COLO829 (cell line): ENCODE results near the gene HRH4.

Experiments used
- DNase-seq: peaks from one replicate; pipeline ENCODE4 v3.0.0; 2012; ENCODE audit warnings: low spot score

Gene HRH4

DNA sequence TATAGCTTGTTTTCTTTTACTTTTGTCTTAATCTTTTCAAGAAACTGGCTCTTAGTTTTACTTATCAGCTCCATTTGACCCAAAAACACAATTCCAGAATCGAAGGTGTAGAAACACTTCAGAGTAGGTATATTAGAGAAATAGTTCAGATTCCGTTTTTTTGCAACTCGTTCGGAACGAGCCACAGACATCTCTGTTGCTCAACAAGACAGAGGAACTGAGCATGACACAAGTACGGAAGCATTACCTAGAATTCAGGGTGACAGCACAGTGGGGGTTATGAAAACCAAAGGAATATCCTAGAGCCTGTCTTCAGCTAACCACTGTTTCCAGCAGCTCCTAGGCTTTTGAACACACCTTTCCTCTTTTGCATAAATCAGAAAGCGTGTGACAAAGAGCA, 5.0 kb downstream of the HRH4 start:
- no peak for DNase-seq

DNA sequence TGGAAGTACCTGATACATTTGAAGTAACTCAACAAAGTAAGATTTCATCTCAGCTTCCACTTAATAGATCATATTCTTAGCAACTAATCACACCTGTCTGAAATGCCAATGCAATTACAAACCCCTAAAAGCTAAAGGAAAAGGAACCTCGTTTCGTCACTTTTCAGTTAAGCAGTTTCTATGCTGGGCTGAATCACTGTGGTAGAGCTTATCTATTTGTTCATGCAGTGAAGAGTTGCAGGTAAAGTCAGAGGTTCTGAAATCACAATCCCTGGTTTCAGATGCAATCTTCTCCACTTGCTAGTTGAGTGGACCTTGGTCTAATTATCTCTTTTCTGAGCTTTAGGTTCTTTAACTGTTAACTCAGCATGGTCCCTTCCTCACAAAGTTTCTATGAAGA, 6.3 kb downstream of the HRH4 start:
- no peak for DNase-seq

DNA sequence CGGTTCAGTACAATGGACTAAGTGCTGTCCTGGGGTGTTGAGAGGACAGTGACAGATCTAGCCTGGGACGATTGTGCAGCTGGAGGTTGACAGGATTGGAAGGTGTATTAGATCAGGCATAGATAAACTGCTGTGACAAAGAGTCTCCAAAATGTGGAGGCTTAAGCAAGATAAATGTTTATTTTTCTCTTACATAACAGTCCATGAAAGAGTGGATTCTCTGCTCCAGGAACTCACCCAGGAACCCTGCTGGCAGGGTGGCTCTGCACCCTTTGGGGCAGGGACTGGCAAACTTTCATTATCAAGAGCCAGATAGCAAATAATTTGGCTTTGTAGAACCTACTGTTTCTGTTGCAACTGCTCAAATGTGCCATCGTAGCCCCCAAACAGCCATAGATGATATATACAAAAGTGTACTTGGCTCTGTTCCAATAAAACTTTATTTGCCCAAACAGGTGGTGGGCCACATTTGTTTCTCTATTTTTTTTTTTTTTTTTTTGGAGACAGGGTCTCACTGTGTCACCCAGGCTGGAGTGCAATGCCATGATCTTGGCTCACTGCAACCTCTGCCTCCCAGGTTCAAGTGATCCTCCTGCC, 9.7 kb downstream of the HRH4 start:
- no peak for DNase-seq

DNA sequence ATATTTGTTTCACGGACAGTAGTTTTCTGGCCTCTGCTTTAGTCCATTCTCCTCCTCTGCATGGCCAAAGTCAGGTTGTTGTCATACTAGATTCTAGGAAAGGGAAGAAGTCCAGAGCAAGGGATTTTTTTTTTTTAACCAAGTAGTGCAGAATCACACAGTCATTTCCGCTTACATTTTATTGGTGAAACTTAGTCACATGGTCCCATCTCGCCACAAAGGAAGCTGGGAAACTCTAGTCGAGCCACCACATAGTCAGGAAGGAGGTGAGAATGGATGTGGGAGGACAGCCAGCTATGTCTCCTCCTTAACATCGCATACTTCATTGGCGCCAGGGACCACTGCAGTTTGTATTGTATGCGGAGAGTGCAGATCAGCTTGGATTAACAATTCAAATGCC, 10.4 kb downstream of the HRH4 start:
- DNase-seq: no peak

DNA sequence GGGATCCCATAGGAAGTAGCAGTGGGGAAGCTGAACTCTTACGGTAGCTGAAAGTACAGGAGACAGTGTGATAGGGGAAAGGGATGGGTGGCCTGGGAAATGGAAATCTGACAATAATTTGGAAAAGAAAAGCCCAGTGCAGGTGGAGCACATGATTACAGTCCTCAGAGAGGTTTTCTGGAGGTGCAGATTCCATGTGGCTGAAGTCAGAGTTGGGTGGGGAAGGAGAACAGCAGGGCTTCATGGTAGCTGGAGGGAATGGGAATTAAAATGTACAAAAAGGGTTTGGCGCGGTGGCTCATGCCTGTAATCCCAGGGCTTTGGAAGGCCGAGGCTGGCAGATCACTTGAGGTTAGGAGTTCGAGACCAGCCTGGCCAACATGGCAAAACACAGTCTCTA, 12.2 kb downstream of the HRH4 start:
- DNase-seq: no peak

GRCh38 chr18:24474406-24474805, 14.0 kb downstream of the HRH4 start:
- no peak for DNase-seq

GRCh38 chr18:24475926-24476589, 15.6 kb downstream of the HRH4 start:
- DNase-seq: no peak

GRCh38 chr18:24479371-24479770, 18.9 kb downstream of the HRH4 start:
- no peak for DNase-seq

- DNase-seq: no peak
These were observed 22.4 kb downstream of the HRH4 start for GRCh38 chr18:24482821-24483220.

GRCh38 chr18:24485681-24486080, 25.2 kb downstream of the HRH4 start:
- no peak for DNase-seq

DNA sequence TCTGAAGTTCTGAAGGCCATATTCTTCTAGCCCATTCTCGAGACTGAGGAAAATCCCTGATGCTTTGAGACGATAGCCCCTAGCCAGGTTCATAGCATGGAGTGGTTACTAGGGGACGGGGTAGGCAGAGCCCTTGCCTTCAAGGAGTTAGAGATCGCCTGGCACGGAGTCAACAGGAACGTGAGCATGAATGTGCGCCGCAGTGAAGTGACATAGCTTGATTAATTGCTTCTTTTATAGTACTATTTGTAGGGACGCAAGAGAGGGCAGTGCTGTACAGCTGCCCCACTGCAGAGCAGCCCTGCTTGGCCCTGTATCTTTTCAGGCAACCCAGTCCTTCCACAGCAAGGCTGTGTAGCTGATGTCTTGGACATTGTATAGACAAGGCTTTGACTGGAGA, 26.2 kb downstream of the HRH4 start:
- no peak for DNase-seq

DNA sequence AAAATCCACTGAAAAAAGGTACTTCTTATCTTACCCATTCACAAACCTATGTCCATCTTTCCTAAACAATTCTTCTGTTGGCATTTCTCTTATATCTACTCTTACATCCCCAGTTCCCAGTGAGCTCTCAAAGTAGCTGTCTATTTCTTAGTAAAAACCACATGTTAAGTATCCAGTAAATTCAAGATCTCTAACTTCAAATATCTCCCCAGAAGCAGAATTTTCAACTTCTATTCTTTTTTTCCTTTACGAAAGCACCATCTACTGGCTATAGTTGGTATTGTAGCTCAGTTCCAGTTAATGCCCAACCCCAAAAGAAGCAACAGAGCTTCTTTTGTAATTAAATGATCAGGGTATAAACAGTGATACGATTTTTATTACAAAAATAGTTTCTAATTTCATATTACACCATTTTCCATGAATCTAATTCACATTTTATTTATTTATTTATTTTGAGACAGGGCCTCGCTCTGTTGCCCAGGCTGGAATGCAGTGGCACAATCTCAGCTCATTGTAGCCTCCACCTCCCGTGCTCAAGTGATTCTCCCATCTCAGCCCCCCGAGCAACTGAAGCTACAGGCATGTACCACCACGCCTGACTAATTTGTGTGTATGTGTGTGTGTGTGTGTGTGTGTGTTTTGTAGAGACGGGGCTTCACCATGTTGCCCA, 28.5 kb downstream of the HRH4 start:
- peak; percentile 25 for DNase-seq

- DNase-seq: no peak
These were observed 30.1 kb downstream of the HRH4 start for GRCh38 chr18:24490539-24490938.

- DNase-seq: no peak
These were observed 31.7 kb downstream of the HRH4 start for GRCh38 chr18:24491927-24492834.

- no peak for DNase-seq
These were observed 34.1 kb downstream of the HRH4 start for GRCh38 chr18:24494586-24494985.

GRCh38 chr18:24497031-24497754, 36.8 kb downstream of the HRH4 start:
- no peak for DNase-seq

- no peak for DNase-seq
These were observed 39.4 kb downstream of the HRH4 start for GRCh38 chr18:24499814-24500213.

DNA sequence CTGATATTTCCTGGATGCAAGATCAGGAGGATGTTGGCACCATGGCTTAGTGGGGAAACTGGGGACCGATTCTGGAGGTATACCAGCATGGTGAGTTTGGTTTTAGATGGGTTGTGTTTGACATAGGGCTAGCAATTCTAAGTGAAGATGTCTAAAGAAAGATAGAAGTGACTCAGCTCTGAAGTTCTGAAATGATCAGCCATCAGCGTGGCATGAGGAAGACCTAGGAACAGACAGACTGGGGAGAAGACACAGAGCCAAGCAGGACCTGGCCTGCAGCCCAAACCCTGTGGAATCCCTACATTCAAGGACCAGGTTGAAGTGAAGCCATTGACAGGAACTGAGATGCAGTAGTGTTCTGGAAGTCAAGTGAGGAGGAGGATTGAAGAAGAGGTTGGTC, 39.8 kb downstream of the HRH4 start:
- DNase-seq: no peak

DNA sequence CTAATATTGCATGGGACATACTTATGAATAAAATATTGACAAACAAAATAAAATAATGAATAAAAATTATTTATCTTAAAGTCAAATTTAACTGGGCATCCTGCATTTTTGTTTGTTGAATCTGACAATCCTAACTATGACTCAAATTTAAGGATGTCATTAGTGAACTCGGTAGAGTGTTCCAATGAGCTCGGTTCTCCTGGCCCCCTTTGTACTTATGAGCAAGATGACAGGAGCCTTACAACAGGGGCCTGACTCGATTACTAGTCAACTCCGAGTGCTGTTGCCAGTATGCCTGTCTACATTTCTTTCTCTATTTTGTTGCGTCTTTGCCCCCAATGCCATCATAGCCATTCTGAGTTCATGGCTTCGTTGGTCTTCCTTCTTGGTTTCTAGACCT, 40.3 kb downstream of the HRH4 start:
- no peak for DNase-seq

- DNase-seq: no peak
These were observed 42.5 kb downstream of the HRH4 start for GRCh38 chr18:24502667-24503523.

DNA sequence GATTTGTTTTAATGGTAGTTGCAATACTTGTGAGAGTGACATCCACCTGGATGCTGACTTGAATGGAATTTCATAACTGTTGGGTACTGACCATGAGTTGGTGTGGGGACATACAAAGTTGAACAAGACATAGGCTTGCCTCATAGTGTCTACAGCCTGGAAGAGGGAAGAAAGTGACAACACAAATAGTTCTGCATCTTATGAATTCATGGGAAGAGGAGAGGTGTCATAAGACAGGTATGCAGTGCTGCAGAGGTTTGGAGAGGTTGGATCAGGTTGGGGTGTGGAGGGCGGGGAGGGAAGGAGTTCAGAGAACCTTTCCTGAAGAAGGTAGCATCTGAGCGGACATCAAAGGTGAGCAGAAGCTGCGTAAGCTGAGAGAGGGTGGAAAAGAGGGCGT, 44.0 kb downstream of the HRH4 start:
- DNase-seq: no peak
